Measurements from ENCODE around the gene EID2. TPM values are rescaled to one million over a fixed set of nuclear protein-coding genes. Genes with fewer than 3 reads are reported as not detected.

The EID2 gene
- total and polyA plus RNA-seq, 2 of the 4 experiments (the other 2 are of a cell fraction): 5.7 to 9.8 TPM

DNA sequence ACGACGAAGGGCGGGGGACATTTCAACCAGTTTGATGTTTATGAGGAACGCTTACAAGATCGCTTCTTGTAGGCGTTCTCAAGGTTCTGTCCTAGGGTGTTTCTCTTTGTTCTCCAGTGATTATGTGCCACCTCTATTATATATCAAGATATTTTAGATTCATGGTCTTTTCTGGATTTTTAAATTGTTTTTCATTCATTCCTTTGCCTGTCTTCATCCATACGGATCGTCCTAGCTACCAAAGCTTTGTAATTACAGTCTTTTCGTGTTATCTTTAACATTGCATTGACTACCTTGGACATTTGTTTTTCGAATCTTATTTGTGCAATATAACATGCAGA, 342 bp upstream of the EID2 start:
- Histone ChIP-seq H4K91ac (ENCODE audit: insufficient read depth, low read depth, low read length) (no peak overlapping the region), H2BK5ac (ENCODE audit: low read depth, low read length, poor library complexity, severe bottlenecking) (no peak overlapping the region), H3K4me1 (ENCODE audit: control insufficient read depth, insufficient read depth, low read length) (no peaks in the 10 kb centered on the region), H4K8ac (ENCODE audit: low read depth in 2 of 2, low read length in 2 of 2) (no peak overlapping the region), H2BK20ac (ENCODE audit: low read depth, low read length) (no peak overlapping the region), H3K23ac (ENCODE audit: low read depth, low read length) (no peak overlapping the region), H3K36me3 (ENCODE audit: control insufficient read depth, insufficient read depth, low read length) (no peaks in the 10 kb centered on the region), H3K9me3 (ENCODE audit: control insufficient read depth, insufficient read depth, low read length) (no peaks in the 10 kb centered on the region), H2BK120ac (ENCODE audit: low read depth, low read length) (no peak overlapping the region), H2BK15ac (ENCODE audit: low read depth, low read length) (no peak overlapping the region), H2AK5ac (ENCODE audit: low read depth, low read length) (no peak overlapping the region), H3K4ac (ENCODE audit: low read depth, low read length) (no peak overlapping the region), H3K4me3 (ENCODE audit: insufficient read depth, low read depth, low read length) (no peak overlapping the region), H3K18ac (ENCODE audit: low read depth, low read length) (no peak overlapping the region), H3K27ac (ENCODE audit: insufficient read depth, low read length) (no peak overlapping the region), H2AFZ (replicated peaks; ENCODE audit: low read length, poor library complexity) (peak overlapping the region; percentile 100), H3K27me3 (ENCODE audit: control insufficient read depth, insufficient read depth, low read length) (no peaks in the 10 kb centered on the region), H3K4me2 (ENCODE audit: low read depth, low read length) (peak overlapping the region; percentile 28; the same call in 1 of the 2 replicates), H2AK9ac (replicated peaks; ENCODE audit: low read depth, low read length, poor library complexity) (peak overlapping the region; percentile 78), H4K20me1 (ENCODE audit: insufficient read depth, low read length) (peaks cover 3% of the 10 kb centered on the region; the same call in 1 of the 2 replicates), H4K5ac (ENCODE audit: low read depth, low read length) (no peak overlapping the region), H3K9me1 (ENCODE audit: insufficient read depth, low read length) (no peaks in the 10 kb centered on the region), H3K79me1 (ENCODE audit: low read depth in 1 of 2, low read length in 2 of 2) (peaks cover 0 to 25% of the 10 kb centered on the region in 2 experiments; a peak in 3 of 4 replicates), H3K14ac (replicated peaks; ENCODE audit: low read depth, low read length) (no peak overlapping the region), H3K9ac (ENCODE audit: low read depth, low read length) (no peak overlapping the region), H3K56ac (ENCODE audit: extremely low read depth, insufficient read depth, low read length) (no peak overlapping the region)
- POLR2A ChIA-PET (ENCODE audit: unreplicated experiment): no interaction called here
- BruUV-seq (replicated peaks): no TSS peak
- TF ChIP-seq BHLHE40 (IDR thresholded peaks at IDR 0.05; ENCODE audit: low read depth, low read length): no peak
- no peak for TF ChIP-seq CEBPB (IDR thresholded peaks at IDR 0.05; ENCODE audit: low read depth, low read length)
- no peak for TF ChIP-seq FOS (IDR thresholded peaks at IDR 0.05; ENCODE audit: low read depth, low read length)
- TF ChIP-seq SMC3 (IDR thresholded peaks at IDR 0.05; ENCODE audit: low read depth, low read length): no peak
- TF ChIP-seq MXI1 (IDR thresholded peaks at IDR 0.05; ENCODE audit: borderline replicate concordance, low read depth, low read length): no peak
- TF ChIP-seq RFX5 (IDR thresholded peaks at IDR 0.05; ENCODE audit: low read depth, low read length): no peak
- no peak for TF ChIP-seq MAFK (IDR thresholded peaks at IDR 0.05; ENCODE audit: low read depth, low read length)
- TF ChIP-seq, protein P1, sequence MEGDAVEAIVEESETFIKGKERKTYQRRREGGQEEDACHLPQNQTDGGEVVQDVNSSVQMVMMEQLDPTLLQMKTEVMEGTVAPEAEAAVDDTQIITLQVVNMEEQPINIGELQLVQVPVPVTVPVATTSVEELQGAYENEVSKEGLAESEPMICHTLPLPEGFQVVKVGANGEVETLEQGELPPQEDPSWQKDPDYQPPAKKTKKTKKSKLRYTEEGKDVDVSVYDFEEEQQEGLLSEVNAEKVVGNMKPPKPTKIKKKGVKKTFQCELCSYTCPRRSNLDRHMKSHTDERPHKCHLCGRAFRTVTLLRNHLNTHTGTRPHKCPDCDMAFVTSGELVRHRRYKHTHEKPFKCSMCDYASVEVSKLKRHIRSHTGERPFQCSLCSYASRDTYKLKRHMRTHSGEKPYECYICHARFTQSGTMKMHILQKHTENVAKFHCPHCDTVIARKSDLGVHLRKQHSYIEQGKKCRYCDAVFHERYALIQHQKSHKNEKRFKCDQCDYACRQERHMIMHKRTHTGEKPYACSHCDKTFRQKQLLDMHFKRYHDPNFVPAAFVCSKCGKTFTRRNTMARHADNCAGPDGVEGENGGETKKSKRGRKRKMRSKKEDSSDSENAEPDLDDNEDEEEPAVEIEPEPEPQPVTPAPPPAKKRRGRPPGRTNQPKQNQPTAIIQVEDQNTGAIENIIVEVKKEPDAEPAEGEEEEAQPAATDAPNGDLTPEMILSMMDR (conservative IDR thresholded peaks at IDR 0.05; ENCODE audit: low read depth, low read length): no peak
- dilution Hi-C loops (cut with HindIII; ENCODE audit: low sequenced_read_pairs, unreplicated experiment) (no loop called here), in situ Hi-C loops (cut with MboI; ENCODE audit: low sequenced_read_pairs) (loop anchor here (10.0 kb wide), 1 partner anchor 304 kb away; the partner anchor contains the start of gene FBL), intact Hi-C loops (cut with micrococcal nuclease) (loop anchor here (5.0 kb wide), 1 partner anchor 282 kb away; no protein-coding TSS in a partner anchor)
- CTCF ChIA-PET: interaction anchor here (0.9 to 1.8 kb wide), 2 partner anchors 100 to 162 kb away, joined by 6 to 8 read pairs; no protein-coding TSS in a partner anchor
- WGBS, 2 experiments (ENCODE audit: extremely low coverage in 2 of 2, insufficient read length in 1 of 2): no CpG with 5 or more reads among the region's 10 CpGs
- ATAC-seq (ENCODE audit: low read depth): no peak
- no peak for DNase-seq

Data from IMR-90 (cell line).